A549 (cell line): ENCODE measurements around the gene NPAS2. TPM values are rescaled to one million over a fixed set of nuclear protein-coding genes. Genes with fewer than 3 reads are reported as not detected.

Source experiments
- ATAC-seq, 2 experiments: fragments of 200-7000 bp in 1 of 2; fragments of >200 bp in 1 of 2; cut with Nextera tagmentation in 1 of 2; cut with Tn5 transposase in 1 of 2; 3 replicates each; pipeline versions ENCODE4 v1.8.0 to v1.9.1; 2018 to 2020; ENCODE audit warnings: mild to moderate bottlenecking in 1 of 2, moderate library complexity in 1 of 2
- CTCF ChIA-PET: fragments of 300-600 bp; sonication (Branson Sonifier 250); formaldehyde crosslinking; extraction: SDS; loops from one replicate; lab custom pipeline; 2021; ENCODE audit warnings: antibody characterized with exemption, inconsistent platforms; lab: Yijun Ruan, JAX
- POLR2A ChIA-PET: fragments of 350-600 bp; formaldehyde crosslinking; extraction: SDS; loops from one replicate; lab custom pipeline; 2021; ENCODE audit warnings: antibody characterized with exemption, inconsistent platforms; lab: Yijun Ruan, JAX
- DNase-seq, 2 experiments: peaks; one replicate each; pipeline versions ENCODE4 v3.0.0 to v3.0.0-alpha.2; 2011 to 2016; ENCODE audit warnings: low read depth in 1 of 2, low spot score in 1 of 2
- FAIRE-seq: peaks from 2 replicates; lab custom pipeline; 2011; peaks lifted over from hg19 to GRCh38; lab: Jason Lieb, UNC
- H3K27ac ChIP-seq, 2 experiments: fragments of >200 bp; sonication (Bioruptor Twin); formaldehyde crosslinking; 3 replicates each; pipeline ENCODE4 v1.5.1; 2016 to 2017
- H3K4me1 ChIP-seq: fragments of >200 bp; sonication (Bioruptor Twin); formaldehyde crosslinking; 3 replicates; pipeline ENCODE4 v1.6.1; 2016
- H3K4me2 ChIP-seq: fragments of >200 bp; sonication (Bioruptor Twin); formaldehyde crosslinking; 3 replicates; pipeline ENCODE4 v1.6.1; 2016
- H3K4me3 ChIP-seq: fragments of >200 bp; sonication (Bioruptor Twin); formaldehyde crosslinking; 3 replicates; pipeline ENCODE4 v1.5.1; 2016
- H3K9me3 ChIP-seq: fragments of >200 bp; sonication (Bioruptor Twin); formaldehyde crosslinking; 3 replicates; pipeline ENCODE4 v1.6.1; 2016
- CBX8 ChIP-seq: fragments of 200-600 bp; sonication (generic); IDR thresholded peaks from 2 replicates; pipeline ENCODE4 v1.6.1; 2016
- CEBPB ChIP-seq, 2 experiments: fragments of >200 bp in 1 of 2; sonication (Bioruptor Twin) in 1 of 2; formaldehyde crosslinking in 1 of 2; IDR thresholded peaks; 2 replicates each; pipeline ENCODE4 v1.6.1; 2012 to 2016
- ESRRA ChIP-seq: fragments of 150-350 bp; IDR thresholded peaks from 2 replicates; pipeline ENCODE4 v1.6.1; 2014; ENCODE audit warnings: mild to moderate bottlenecking, low read length, borderline replicate concordance
- FOSB ChIP-seq: fragments of 250-450 bp; sonication (Bioruptor Pico); IDR thresholded peaks from 2 replicates; pipeline ENCODE4 v1.5.0; 2020; ENCODE audit warnings: mild to moderate bottlenecking, moderate library complexity
- HOXB13 ChIP-seq: fragments of 250-450 bp; sonication (Bioruptor Pico); IDR thresholded peaks from 2 replicates; pipeline ENCODE4 v1.5.0; 2020; ENCODE audit warnings: low read depth, mild to moderate bottlenecking, moderate library complexity
- JUN ChIP-seq, 2 experiments: fragments of >200 bp; sonication (Bioruptor Twin); formaldehyde crosslinking; IDR thresholded peaks; 2 replicates in 1 of 2; 3 replicates in 1 of 2; pipeline ENCODE4 v1.6.1; 2016 to 2017
- KDM5A ChIP-seq: fragments of 200-600 bp; sonication (generic); IDR thresholded peaks from 2 replicates; pipeline ENCODE4 v1.6.1; 2016; ENCODE audit warnings: antibody characterized with exemption, mild to moderate bottlenecking
- MAFK ChIP-seq: fragments of 450-650 bp; IDR thresholded peaks from 2 replicates; pipeline ENCODE4 v1.6.1; 2014; ENCODE audit not compliant: partially characterized antibody
- MAZ ChIP-seq: fragments of 150-350 bp; IDR thresholded peaks from 2 replicates; pipeline ENCODE4 v1.6.1; 2014; ENCODE audit warnings: antibody characterized with exemption, low read depth, low read length, borderline replicate concordance
- NFE2L2 ChIP-seq: fragments of 150-350 bp; conservative IDR thresholded peaks from 2 replicates; pipeline ENCODE4 v1.6.1; 2014; ENCODE audit warnings: low read length
- NR3C1 ChIP-seq: fragments of >200 bp; sonication (Bioruptor Twin); formaldehyde crosslinking; IDR thresholded peaks from 3 replicates; pipeline ENCODE4 v1.6.1; 2017
- POLR2A ChIP-seq: IDR thresholded peaks from 2 replicates; pipeline ENCODE4 v1.6.1; 2012; ENCODE audit warnings: mild to moderate bottlenecking, low read length
- POLR2AphosphoS2 ChIP-seq: conservative IDR thresholded peaks from 2 replicates; pipeline ENCODE4 v1.6.1; 2012; ENCODE audit warnings: low read length, improper control_type of control experiment, inconsistent platforms
- RAD21 ChIP-seq, 2 experiments: fragments of >200 bp in 1 of 2; sonication (Bioruptor Twin) in 1 of 2; formaldehyde crosslinking in 1 of 2; IDR thresholded peaks in 1 of 2; conservative IDR thresholded peaks in 1 of 2; 2 replicates in 1 of 2; 3 replicates in 1 of 2; pipeline ENCODE4 v1.6.1; 2012 to 2018; ENCODE audit warnings: inconsistent platforms in 1 of 2
- RFX5 ChIP-seq: fragments of 450-650 bp; IDR thresholded peaks from 2 replicates; pipeline ENCODE4 v1.7.1; 2014; ENCODE audit warnings: antibody characterized with exemption, mild to moderate bottlenecking, moderate library complexity
- RNF2 ChIP-seq: fragments of 200-600 bp; sonication (generic); IDR thresholded peaks from 2 replicates; pipeline ENCODE4 v1.6.1; 2016; ENCODE audit warnings: low read depth, mild to moderate bottlenecking, antibody characterized with exemption, moderate library complexity, borderline replicate concordance
- TP53 ChIP-seq: fragments of 250-450 bp; sonication (Bioruptor Pico); IDR thresholded peaks from 2 replicates; pipeline ENCODE4 v1.5.0; 2021; ENCODE audit warnings: mild to moderate bottlenecking, moderate library complexity
- ZNF302 ChIP-seq: fragments of 250-450 bp; sonication (Bioruptor Pico); IDR thresholded peaks from 2 replicates; pipeline ENCODE4 v1.9.0; 2021; ENCODE audit warnings: inconsistent platforms, mild to moderate bottlenecking, moderate library complexity
- WGBS: methylation state at CpG from one replicate; pipeline ENCODE4 v1.1.6; 2017; ENCODE audit errors: missing lambda C conversion rate; 5-methylcytosine and 5-hydroxymethylcytosine counted together
- polyA plus RNA-seq, 4 experiments: library from polyadenylated mRNA; depleted of rRNA in 3 of 4; stranded (reverse); fragments of >200 nt; fragmentation: RNase III in 1 of 4; extraction: RNeasy Plus Mini Kit Qiagen cat#74134 plus additional on column Dnase treatment in 1 of 4; gene quantifications; 2 replicates in 3 of 4; 3 replicates in 1 of 4; pipeline ENCODE4 v1.2.3, GENCODE V29; 2011 to 2017
- TF ChIP-seq, protein P1 (sequence below): fragments of >200 bp; sonication (Bioruptor Twin); formaldehyde crosslinking; IDR thresholded peaks from 3 replicates; pipeline ENCODE4 v1.6.1; 2016
- TF ChIP-seq, protein P2 (sequence below): fragments of 450-650 bp; IDR thresholded peaks from 2 replicates; pipeline ENCODE4 v1.6.1; 2014; ENCODE audit warnings: antibody characterized with exemption

The NPAS2 gene
- polyA plus RNA-seq, 2 of the 4 experiments (the other 2 are of a cell fraction), result 31.4 to 56.1 TPM

DNA sequence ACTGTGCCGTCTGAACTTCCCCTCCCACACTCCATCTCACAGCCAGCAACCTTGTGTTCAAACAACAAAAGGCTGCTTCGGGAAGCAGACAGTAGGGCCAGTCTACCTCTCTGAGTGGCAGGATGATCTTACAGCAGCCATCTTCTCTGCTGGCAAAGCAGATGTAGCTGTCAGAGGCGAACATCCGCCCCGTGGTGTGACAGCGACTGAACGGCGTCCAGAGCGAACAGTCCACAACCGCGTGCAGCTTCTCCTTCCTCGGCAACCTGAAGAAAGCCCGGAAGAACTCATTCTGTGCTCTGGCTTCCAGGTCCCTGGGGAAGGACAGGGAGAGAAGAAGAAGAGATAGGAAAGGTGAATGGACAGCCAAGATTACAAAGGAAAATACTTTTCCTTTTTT lies 220.1 kb downstream of the NPAS2 start:
- H3K9me3 ChIP-seq, result no peaks in the 10 kb centered on the region
- H3K4me2 ChIP-seq, result no peak overlapping the region
- WGBS, result 90% methylated on average over 13 of the region's 13 CpGs
- ATAC-seq, result no peak
- TF ChIP-seq RNF2 (no peak), NFE2L2 (no peak)
- TF ChIP-seq, all 56 proteins: peak for 0
- FAIRE-seq (no peak), DNase-seq (no peak)
- Histone ChIP-seq H3K4me3 (no peak overlapping the region), H3K4me1 (peaks cover 27% of the 10 kb centered on the region; the same call in 2 of the 3 replicates), H3K27ac (peak overlapping the region in 1 of 2 experiments; percentile 11; a peak in 2 of 6 replicates)
- ChIA-PET POLR2A (interaction anchor here (0.7 kb wide), 1 partner anchor 74 kb away, joined by 3 read pairs; no protein-coding TSS in a partner anchor), CTCF (interaction anchor here (1.2 to 2.2 kb wide), 3 partner anchors 110 to 165 kb away, joined by 4 to 7 read pairs (median 5); no protein-coding TSS in a partner anchor)

DNA sequence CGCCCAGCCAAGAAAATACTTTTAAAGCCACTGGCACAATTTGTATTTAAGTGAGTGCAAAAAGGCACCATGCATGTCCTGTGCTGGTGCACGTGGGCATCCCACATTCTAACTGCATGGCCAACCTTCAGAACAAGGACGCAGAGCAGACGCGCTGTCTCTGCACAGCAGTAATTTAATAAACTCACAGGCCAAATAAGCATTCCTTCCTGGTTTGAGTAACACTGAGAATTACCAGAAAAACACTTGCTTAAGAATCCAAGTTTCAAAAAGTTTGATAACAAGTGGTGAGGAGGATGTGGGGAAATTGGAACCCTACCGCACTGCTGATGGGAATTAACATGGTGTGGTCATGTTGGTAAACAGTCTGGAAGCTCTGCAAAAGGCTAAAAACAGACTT lies 220.8 kb downstream of the NPAS2 start:
- ATAC-seq (no peak), DNase-seq (no peak)
- POLR2A ChIA-PET, result no interaction called here
- no peak for TF ChIP-seq RNF2
- no peak for TF ChIP-seq RAD21 (conservative IDR thresholded peaks at IDR 0.05 in 1 of 2, IDR thresholded peaks at IDR 0.05 in 1 of 2)
- no peak for TF ChIP-seq CEBPB (IDR thresholded peaks at IDR 0.05)
- no peak for TF ChIP-seq MAZ
- TF ChIP-seq NFE2L2, result no peak
- no peak for TF ChIP-seq NR3C1
- no peak for TF ChIP-seq POLR2A
- no peak for TF ChIP-seq TP53
- no peak for TF ChIP-seq ZNF302 (CRISPR knock-in tag)
- TF ChIP-seq, protein P1, sequence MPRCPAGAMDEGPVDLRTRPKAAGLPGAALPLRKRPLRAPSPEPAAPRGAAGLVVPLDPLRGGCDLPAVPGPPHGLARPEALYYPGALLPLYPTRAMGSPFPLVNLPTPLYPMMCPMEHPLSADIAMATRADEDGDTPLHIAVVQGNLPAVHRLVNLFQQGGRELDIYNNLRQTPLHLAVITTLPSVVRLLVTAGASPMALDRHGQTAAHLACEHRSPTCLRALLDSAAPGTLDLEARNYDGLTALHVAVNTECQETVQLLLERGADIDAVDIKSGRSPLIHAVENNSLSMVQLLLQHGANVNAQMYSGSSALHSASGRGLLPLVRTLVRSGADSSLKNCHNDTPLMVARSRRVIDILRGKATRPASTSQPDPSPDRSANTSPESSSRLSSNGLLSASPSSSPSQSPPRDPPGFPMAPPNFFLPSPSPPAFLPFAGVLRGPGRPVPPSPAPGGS, result no peak
- TF ChIP-seq HOXB13, result no peak
- TF ChIP-seq ESRRA, result no peak
- no peak for TF ChIP-seq MAFK
- TF ChIP-seq CBX8, result no peak
- TF ChIP-seq FOSB (CRISPR knock-in tag), result no peak
- no peak for TF ChIP-seq RFX5
- TF ChIP-seq POLR2AphosphoS2, result no peak
- TF ChIP-seq, all 56 proteins: peak for 0
- no peak for FAIRE-seq
- CTCF ChIA-PET, result interaction anchor here (2.2 kb wide), 1 partner anchor 112 kb away, joined by 7 read pairs; no protein-coding TSS in a partner anchor
- H3K4me1 ChIP-seq, result peaks cover 27% of the 10 kb centered on the region; the same call in 2 of the 3 replicates
- H3K9me3 ChIP-seq, result no peaks in the 10 kb centered on the region
- H3K4me2 ChIP-seq, result no peak overlapping the region
- no peak overlapping the region for H3K27ac ChIP-seq
- no peak overlapping the region for H3K4me3 ChIP-seq
- 97% methylated on average over 6 of the region's 6 CpGs for WGBS

DNA sequence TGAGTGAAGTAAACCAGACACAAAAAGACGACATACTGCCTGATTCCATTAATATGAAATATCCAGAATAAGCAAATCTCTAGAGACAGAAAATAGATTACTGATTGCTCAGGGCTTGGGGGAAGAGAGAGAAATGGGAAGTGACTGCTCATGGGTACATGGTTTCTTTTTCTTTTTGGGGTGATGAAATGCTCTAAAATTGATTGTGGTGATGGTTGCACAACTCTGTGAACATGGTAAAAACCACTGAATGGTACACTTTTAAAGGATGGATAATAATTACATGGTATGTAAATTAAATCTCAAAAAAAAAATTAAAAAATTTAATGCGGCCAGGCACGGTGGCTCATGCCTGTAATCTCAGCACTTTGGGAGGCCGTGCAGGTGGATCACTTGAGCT lies 221.5 kb downstream of the NPAS2 start:
- ATAC-seq, result no peak
- CTCF ChIA-PET, result interaction anchor here (0.7 to 2.2 kb wide), 2 partner anchors 96 to 111 kb away, joined by 3 to 7 read pairs; no protein-coding TSS in a partner anchor
- H3K4me3 ChIP-seq, result no peak overlapping the region
- no peak for DNase-seq
- FAIRE-seq, result no peak
- peaks cover 27% of the 10 kb centered on the region; the same call in 2 of the 3 replicates for H3K4me1 ChIP-seq
- H3K4me2 ChIP-seq, result no peak overlapping the region
- no peak for TF ChIP-seq POLR2A
- no peak for TF ChIP-seq CBX8
- no peak for TF ChIP-seq MAFK
- TF ChIP-seq JUN (IDR thresholded peaks at IDR 0.05), result no peak
- POLR2A ChIA-PET, result no interaction called here
- 95% methylated on average over 4 of the region's 4 CpGs for WGBS
- no peaks in the 10 kb centered on the region for H3K9me3 ChIP-seq
- no peak overlapping the region for H3K27ac ChIP-seq

DNA sequence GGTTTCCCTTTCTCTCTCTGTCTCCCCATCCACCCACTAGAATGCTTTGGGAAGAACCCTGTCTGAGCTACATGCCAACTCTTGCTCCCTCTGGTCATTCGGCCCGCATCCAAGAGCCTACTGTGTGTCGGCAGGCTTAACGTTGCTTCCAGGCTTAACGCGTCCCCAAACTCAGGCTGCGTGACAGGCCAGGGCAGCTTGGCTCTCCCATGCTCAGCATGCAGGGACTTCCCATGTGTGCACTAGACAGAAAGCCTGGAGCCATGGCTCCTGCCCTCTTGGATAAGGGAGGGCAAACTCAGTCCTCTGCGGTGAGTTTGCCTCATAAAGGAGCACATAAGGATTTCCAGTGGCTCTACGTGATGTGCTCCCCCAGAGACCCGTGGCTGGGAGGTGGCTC lies 225.4 kb downstream of the NPAS2 start:
- no peak for FAIRE-seq
- no peak for ATAC-seq
- CTCF ChIA-PET, result interaction anchor here (1.0 to 8.6 kb wide), 5 partner anchors 8 to 185 kb away, joined by 3 to 69 read pairs (median 3); no protein-coding TSS in a partner anchor
- H3K27ac ChIP-seq, result no peak overlapping the region
- no peak overlapping the region for H3K4me2 ChIP-seq
- peaks cover 16% of the 10 kb centered on the region for H3K4me1 ChIP-seq
- H3K9me3 ChIP-seq, result no peaks in the 10 kb centered on the region
- 96% methylated on average over 9 of the region's 10 CpGs for WGBS
- DNase-seq, result no peak
- POLR2A ChIA-PET, result no interaction called here
- TF ChIP-seq KDM5A, result no peak
- TF ChIP-seq, protein P2, sequence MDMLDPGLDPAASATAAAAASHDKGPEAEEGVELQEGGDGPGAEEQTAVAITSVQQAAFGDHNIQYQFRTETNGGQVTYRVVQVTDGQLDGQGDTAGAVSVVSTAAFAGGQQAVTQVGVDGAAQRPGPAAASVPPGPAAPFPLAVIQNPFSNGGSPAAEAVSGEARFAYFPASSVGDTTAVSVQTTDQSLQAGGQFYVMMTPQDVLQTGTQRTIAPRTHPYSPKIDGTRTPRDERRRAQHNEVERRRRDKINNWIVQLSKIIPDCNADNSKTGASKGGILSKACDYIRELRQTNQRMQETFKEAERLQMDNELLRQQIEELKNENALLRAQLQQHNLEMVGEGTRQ, result no peak
- H3K4me3 ChIP-seq, result no peak overlapping the region

Other genes starting within 250 kb of the NPAS2 start
- gene RPL31, start 182.2 kb downstream of the NPAS2 start, polyA plus RNA-seq (2011; rRNA removed), result 2,064 and 3,103 TPM in 2 replicates
- gene RPL31, start 182.2 kb downstream of the NPAS2 start, polyA plus RNA-seq (2017; fragmentation: RNase III; extraction: RNeasy Plus Mini Kit Qiagen cat#74134 plus additional on column Dnase treatment), result 1,803 to 1,931 TPM (median 1,812 TPM) in 3 replicates